Measurements from ENCODE around the gene SRRM2.
A peak's percentile ranks its signal among the peaks of the same experiment; 100 is the strongest.
"Not testable (repeated sequence)": the region's sequence is repeated elsewhere in the genome, so short reads cannot be mapped to it uniquely, and the experiment has no call there.

SRRM2 gene

GRCh38 chr16:2715519-2715918 is 36.9 kb upstream of the SRRM2 start:
- peak; percentile 79 for DNase-seq

- DNase-seq, result no peak
These were observed 36.2 kb upstream of the SRRM2 start for GRCh38 chr16:2715966-2716885.

DNA sequence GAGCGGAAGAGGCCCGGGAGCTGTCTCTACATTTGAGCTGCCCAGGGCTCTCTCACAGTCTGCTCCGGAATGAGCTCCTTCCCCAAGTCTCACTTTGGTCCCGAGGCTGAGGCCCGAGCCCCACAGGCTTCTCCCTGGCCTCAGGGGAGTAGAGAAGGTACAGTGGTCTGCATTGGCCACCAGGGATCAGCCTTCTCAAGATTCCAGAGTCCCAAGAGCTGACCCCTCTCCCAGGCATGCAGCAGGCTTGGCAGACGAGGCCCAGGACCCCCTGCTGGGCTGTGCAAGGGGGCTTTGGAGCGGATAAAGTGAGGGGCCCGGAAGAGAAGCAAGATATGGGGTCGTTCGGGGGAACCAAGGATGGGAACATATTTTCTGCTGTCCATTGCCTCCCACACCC is 35.5 kb upstream of the SRRM2 start:
- DNase-seq, result no peak

DNA sequence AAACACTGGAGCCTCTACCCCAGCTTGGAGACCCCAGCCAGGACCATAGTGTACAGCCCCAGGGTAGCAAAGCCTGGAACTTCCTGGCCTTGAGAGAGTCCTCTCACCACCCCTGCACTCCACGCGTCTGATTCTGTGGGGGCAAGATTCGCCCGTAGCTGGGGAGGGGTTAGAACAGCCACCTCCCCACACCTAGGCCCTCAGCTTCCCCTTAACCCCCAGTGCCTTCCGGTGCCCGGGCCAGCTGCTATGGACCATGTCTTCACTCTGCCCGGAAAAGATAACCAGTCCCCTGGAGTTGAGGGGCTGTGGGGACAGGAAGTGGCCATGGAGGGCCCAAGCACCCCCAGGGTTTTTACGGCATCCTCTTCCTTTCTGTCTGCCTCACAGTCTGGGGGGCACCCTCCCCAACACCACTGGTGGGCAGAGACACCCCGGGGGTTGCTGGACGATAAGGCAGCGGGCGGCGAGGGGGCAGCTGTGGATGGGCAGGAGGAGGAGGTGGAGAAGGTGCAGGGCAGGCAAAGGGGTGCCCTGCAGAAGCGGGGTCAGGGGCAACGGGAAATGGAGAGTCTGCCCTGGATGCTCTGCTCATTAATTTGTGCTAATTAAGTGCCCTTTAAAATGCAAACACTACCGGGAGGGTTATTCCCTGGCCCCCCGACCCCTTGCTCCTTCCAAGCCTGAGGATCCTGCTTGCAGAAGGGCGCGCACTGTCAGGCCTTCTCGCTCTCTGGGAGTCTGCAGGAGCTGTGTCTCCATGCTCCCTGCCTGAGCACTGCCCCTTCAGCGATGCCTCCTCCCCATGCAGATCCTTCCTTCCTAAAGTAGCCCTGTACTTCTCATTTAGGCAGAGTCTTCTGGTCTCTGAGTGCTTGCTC is 34.8 kb upstream of the SRRM2 start:
- DNase-seq, result no peak

DNA sequence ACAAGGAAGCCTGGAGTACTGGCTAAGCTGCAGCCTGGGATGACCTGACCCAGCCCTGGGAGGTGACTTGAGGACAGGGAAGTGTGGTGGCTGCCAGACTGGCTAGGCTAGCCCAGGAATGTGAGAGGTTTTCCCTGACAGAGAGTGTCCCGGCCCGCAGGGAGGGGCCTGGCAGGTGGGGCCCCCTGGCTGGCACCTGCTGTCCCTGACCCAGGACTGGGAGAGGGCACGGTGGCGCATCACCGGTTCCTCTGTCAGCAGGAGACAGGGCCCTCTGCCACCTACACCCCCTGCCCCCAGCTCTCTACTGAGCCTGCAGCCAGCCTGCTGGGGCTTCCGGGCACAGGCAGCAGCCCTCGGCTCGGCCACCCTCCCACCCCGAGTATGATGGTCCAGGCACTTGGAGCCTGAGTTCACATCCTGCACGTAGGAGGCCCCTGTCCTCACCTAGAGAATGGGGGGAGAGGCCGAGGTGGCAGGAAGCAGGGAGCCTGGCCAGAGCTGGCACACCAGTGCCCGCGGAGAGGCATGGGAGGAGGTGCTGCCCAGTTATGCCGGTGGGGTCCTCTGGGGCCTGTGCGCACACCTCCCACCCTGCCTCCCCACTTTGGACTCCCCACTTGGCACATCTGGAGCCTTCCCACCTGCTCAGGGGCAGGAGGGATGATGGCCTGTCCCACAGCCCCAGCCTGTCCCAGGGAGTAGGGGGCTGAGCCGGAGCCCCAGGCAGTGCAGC is 32.9 kb upstream of the SRRM2 start:
- DNase-seq, result no peak

GRCh38 chr16:2720064-2720457 is 32.4 kb upstream of the SRRM2 start, which contains the start of gene PRSS27:
Gene PRSS27, minus strand, starts transcription at chr16:2720224. Its CDS starts 64 bp downstream, at chr16:2720160.
- no peak for DNase-seq

GRCh38 chr16:2720719-2721633 is 31.5 kb upstream of the SRRM2 start:
- peak; percentile 89 for DNase-seq

GRCh38 chr16:2721634-2722173 is 30.7 kb upstream of the SRRM2 start:
- DNase-seq, result not testable (repeated sequence)

GRCh38 chr16:2724088-2724676 is 28.3 kb upstream of the SRRM2 start:
- no peak for DNase-seq

DNA sequence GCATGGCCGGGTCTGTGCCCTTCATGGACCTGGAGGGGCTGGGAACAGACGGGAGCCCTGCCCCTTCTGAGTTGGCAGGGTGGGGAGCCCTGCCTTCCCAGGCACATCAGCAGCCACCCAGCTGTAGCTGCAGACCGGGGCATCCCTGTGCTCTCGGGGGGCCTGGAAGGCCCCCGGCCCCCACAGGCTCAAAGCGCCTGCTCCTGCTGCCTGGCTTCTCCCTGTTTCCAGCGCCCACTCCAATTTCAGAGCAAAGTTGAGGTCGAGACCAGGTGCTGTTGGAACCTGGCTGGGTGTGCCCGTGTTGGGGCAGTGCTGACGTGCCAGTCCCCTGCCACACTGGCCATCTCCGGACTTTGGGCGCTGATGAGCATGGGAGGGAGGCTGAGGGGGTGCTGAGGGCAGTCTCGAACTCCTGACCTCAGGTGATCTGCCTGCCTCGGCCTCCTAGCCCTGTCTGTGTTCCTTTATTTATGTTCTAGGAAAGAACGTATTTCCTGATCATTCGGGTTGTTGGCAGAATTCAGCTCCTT is 27.6 kb upstream of the SRRM2 start:
- DNase-seq, result no peak

DNA sequence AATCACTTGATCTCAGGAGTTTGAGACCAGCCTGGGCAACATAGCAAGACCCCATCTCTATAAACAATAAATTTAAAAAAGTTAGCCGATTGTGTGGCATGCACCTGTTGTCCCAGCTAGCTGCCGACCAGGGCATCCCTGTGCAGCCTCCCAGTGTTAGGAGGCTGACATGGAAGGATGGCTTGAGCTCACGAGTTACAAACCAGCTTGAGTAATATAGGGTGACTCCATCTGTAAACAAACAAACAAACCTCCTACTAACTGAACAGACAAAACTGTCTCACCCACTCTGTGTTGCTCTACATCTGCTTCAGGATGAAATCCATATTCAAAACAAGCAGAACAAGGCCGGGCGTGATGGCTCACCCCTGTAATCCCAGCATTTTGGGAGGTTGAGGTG is 25.5 kb upstream of the SRRM2 start:
- no peak for DNase-seq

- DNase-seq, result no peak
These were observed 24.4 kb upstream of the SRRM2 start for GRCh38 chr16:2728034-2728433.

DNA sequence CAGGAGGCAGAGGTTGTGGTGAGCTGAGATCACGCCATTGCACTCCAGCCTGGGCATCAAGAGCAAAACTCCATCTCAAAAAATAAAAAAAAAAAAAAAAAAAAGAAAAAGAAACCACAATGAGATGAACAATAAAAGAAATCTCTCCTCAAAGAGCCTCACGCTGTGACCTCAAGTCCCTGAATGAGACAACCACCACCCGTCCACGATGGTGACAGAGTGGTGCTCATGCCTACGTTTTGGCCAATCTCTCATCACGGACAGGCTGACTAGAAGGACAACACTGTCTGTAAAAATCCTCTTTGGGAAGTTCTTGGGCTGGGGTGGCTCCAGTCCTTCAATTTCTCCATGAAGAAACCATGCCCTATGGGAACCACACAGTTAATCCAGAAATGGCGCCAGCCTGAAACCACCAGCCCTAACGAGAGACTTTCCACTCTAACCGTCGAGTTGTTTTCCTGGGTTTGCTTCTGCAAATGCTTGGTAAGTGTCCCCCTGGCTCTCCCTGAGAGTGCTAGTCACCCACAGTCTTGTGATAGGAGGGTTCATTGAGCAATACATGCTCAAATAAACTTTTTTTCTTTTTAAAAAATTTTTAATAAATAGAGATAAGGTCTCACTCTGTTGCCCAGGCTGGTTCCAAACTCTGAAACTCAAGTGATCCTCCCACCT is 17.5 kb upstream of the SRRM2 start:
- no peak for DNase-seq

- no peak for DNase-seq
These were observed 15.8 kb upstream of the SRRM2 start for GRCh38 chr16:2736476-2737237.

DNA sequence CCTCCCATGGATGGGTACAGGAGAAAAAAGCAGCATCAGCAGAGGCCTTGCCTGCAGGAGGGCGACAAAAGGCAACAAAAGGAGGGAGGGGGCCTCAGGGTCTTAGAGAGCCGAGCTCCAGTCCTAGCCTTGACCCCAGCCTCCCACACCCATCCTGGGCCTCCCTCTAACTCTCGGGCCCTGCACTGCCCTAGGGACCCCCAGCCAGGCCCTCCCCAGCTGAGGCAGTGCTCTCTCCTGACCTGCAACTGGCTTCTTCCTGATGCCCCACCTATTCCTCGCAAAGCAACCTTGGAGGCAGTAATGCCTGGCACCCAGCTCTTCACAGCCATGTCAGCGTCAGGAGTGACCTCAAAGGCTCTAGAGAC is 15.2 kb upstream of the SRRM2 start:
- DNase-seq, result no peak

DNA sequence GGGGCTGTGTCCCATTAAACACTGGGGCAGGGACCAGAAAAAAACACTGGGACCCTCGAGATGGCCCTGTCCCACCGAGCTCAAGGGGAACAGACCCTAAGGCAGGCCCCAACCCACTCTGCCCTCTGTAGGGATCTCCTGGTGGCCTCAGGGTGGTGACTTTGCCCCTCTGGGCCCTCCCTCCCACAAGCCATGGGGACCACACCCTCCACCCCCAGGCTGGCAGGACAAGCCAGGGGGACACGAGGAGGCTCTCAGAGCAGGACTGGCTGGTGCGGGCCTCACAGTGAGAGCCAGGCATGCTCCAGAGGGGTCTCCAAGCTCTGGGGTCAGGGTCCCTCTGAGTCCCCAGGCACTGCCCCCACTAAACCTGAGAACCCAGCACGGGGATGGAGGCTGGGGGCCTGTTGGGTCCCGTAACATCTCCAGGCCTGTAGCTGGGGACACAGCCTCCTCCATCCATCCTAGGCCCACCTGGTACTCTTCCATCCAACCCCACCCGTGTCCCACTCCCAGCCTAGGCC is 14.5 kb upstream of the SRRM2 start:
- DNase-seq, result no peak

DNA sequence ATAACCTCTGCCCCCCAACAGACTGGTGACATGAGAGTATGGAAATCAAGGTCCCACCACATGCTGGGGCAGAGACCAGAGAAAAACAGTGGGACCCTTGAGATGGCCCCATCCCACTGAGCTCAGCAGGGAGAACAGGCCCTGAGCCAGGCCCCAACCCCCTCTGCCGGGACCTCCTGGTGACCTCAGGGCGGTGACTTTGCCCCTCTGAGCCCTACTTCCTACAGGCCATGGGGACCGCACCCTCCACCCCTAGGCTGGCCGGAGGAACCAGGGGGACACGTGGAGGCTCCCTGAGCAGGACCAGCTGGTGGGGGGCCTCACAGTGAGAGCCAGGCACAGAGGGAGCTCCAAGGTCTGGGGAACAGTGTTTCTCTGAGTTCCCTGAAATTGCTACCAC is 13.8 kb upstream of the SRRM2 start:
- DNase-seq, result no peak

GRCh38 chr16:2739625-2740430 is 12.6 kb upstream of the SRRM2 start:
- no peak for DNase-seq

All from stimulated activated CD4-positive, alpha-beta T cell treated with anti-CD3 and anti-CD28 coated beads, Interleukin-4, amount 100 ng/mL, for 24 hours (primary cell).